ENCODE data around the gene PRMT5.
"Not testable (repeated sequence)": the region's sequence is repeated elsewhere in the genome, so short reads cannot be mapped to it uniquely, and the experiment has no call there.

PRMT5 gene

DNA sequence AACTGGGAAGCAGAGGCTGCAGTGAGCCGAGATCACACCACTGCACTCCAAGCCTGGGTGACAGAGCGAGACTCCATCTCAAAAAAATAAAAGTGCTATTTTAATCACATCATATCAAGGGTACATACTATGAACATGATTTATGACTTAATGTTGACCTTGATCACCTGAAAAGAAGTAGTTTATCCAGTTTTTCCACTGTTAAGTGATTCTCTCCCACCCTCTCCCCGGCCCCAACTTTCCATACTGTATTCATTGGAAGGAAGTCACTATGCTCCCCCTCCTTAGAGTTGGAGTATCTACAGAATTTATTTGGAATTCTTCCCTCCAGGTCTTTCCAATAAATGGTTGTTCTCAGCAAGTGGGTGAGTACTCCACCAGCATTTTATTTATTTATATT lies 3.0 kb upstream of the PRMT5 start:
- ATAC-seq: no peak

DNA sequence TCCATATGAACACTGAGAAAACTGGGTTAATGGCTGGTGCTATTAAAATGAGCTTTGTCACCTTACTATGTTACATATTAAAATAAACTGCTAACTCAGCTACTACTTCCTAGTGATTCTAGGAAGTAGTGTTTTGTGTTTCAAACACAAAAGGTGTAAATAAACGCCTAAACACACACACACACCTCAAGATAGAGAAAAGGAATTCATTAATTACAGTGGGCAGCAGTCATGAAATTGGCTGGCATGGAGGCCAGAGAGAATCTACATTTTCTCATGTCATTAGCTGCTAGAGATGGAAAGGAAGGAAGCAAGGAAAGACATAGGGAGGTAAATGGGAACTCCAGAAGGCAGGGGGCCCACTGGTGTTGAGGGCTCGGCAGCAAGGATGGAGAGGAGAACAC lies 787 bp upstream of the PRMT5 start:
- ATAC-seq: no peak

DNA sequence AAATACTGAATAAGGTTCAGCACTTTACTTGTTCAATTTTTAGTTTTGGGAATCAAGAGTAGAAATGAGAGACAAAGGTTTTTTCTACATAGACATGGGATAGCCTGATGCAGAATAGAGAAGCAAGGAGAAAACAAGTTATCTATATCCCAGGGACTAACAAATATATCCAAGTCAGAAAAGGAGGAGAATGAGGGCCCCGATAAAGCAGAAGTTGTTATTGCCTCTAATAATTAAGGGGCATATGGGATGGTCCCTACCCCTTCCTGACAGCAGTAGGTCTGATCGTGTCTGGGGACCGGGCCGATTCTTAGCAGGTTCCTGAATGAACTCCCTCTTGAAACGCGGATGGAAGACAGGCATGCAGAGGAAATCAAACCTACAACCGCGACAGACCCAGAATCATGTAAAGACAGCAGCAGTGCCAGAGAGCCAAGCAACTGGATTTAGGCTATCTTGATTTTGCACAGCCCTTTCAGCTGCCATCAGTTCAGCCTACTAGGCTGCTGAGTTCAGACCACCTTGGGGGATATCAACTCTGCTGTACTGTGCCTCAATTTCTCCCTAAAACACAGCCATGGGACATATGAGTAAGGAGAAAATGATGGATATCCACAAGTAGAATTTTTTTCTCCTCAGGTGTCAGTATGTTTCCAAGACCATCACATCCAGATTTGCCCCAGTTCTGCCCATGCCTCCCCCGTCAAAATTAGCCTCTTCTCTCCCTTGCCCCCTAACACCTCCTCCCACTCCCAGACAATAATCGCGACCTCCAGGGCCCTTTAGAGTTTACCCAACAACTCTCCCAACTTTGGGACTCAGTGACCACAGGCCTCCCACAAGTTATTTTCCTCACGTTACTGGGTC lies 706 bp downstream of the PRMT5 start:
- ATAC-seq: no peak

DNA sequence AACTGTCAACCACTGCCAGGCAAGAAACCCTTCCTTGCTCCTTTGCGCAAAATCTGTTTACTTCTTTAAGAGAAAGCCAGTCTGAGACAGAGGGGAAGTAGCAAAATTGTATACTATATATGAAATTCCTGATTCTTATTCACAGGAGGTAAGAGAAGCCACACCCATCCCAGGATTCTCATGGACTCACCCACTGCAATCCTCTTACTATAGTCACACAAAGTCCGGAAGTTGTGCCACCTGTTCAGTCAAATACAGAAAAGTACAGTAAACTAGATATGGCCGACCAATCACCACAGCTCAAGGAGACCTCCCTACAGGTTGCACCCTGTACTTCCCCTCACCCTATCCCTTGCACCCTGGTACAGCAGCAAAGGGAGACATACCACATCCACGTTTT lies 2.9 kb downstream of the PRMT5 start:
- no peak for ATAC-seq

DNA sequence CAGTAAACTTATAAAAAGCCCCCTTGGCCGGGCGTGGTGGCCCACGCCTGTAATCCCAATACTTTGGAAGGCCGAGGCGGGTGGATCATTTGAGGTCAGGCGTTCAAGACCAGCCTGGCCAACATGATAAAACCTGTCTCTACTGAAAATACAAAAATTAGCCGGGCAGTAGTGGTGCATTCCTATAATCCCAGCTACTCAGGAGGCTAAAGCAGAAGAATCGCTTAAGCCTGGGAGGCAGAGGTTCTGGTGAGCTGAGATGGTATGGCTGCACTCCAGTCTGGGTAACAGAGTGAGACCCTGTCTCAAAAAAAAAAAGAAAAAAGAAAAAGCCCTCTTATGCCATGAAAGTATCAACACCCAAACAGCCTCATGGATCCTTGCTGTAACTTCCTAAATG lies 3.7 kb downstream of the PRMT5 start:
- no peak for ATAC-seq

DNA sequence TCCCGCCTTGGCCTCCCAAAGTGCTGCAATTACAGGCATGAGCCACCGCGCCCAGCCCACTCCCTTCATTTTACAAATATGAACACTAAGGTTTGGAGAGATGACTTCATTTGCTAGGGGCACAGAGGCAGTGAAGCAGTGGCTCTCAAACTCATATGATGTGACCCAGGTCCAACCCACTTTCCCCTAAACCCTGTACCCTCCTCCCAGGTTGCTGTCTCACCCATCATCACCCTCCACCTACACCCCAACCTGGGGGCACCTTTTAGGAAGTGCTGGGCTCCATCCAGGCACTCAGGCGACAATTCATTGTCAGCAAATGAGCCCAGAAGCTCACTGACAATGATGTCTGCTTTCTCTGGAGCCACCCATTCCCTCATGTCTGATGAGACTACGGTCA lies 5.4 kb downstream of the PRMT5 start:
- no peak for ATAC-seq

DNA sequence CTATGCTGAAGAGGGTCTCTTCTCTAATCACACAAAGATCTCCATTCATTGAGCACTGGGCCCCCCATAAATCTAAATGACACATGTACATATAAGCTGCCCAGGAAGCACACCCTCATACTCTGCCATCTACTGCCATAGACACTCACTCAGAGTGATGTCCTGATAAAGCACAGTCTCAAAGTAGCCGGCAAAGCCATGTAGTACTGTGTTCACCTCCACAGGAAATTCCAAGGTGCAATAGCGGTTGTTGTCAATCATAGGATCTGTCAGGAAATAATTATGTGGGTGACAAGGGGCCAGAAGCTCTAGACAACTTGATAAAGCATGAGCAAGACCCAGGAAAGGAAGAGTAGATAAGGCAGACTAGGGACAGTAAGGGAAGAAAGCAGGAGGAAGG lies 6.9 kb downstream of the PRMT5 start:
- ATAC-seq: no peak

DNA sequence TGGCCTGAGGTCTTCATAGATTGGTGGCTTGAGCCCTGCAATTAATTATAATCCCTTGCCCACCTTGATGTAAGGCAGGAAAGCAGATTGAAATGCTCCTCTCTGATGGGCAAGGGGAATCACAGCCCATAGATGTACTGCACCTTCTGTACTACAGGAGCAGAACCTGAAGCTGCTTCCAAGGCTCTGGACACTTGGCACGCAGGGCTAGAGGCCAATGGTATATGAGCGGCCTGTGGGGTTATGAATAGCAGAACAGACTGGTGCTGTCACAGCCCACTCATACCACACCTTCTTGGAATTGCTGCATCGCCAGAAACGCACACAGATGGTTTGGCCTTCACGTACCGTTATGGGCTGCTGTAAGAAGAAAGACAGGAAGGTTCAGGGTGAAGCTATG lies 8.5 kb downstream of the PRMT5 start:
- no peak for ATAC-seq

DNA sequence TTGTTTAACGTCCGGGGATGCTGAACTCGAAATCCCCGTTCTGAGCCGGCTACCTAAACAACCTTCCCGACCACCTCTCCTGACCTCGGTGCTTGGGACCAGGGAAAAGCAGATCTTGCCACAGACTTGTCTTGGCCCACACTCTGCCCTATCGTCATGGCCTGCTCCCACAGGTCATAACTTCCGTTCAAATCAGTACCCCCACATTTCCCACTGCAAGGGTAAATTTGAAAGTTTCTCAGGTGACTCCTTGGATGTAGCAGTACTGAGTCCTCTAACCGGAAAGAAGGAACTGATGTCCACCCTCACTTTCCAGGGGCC lies 9.6 kb downstream of the PRMT5 start:
- peak in 1 of 2 donors; percentile 0 for ATAC-seq

DNA sequence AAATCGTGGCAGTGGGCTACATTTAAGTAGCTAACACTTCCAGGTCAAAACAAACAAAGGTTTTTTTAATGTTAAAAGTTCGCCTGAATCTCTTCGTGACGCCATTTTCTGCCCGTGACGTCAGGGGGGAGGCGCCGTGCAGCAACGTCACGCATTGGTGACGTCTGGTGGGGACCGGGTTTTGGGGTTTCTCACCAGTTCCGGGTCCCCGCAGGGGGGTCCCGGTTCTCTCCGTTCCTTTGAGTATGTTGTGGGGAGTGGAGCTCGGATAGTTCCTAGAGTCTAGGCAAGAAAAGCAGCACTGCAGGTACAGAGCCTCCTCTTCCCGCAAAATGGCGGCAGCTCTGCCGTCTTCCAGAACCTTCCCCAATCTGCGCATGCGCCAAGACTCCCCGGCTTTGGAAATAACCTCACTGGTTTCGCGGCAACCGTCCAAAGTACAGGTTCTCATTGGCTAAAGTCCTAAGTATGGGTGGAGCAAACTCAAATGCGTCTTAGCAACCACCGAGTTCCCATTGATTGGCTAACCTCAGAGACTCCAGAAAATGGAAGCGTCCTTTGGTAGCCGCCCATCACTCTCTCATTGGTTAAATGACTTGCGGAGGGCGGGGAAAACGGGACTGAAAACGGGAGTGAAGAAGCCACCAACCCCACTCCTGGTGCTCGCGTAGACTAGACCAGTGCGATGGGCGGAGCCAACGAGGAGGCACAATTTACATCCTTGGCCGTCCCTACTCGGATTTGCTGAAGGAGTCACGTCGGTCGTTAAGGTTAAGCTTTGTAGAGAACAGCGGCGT lies 10.2 kb downstream of the PRMT5 start, which contains the start of gene RBM23:
Gene RBM23 (minus strand): TSS at position 346 of the 797 bp plus-strand sequence.
- peak; percentile 95 to 96 for ATAC-seq

DNA sequence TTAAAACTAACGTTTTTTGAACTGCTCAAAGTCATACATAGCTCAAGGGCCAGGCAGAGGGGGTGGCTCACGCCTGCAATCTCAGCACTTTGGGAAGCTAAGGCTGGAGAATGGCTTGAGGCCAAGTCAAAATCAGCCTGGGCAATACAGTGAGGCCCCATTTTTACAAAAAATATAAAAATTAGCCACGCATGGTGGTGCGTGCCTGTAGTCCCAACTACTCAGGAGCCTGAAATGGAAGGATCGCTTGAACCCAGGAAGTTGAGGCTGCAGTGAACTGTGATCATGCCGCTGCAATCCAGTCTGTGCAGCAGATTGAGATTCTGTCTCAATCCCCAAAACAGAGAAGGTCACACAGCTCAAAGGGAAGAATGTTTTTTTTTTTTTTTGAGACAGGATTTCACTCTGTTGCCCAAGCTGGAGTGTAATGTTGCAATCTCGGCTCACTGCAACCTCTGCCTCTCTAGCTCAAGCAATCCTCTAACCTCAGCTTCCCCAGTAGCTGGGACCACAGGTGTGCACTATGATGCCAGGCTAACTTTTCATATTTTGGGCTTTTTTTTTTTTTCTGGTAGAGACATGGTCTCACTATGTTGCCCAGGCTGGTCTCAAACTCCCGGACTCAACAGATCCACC lies 13.2 kb downstream of the PRMT5 start:
- ATAC-seq: no peak

DNA sequence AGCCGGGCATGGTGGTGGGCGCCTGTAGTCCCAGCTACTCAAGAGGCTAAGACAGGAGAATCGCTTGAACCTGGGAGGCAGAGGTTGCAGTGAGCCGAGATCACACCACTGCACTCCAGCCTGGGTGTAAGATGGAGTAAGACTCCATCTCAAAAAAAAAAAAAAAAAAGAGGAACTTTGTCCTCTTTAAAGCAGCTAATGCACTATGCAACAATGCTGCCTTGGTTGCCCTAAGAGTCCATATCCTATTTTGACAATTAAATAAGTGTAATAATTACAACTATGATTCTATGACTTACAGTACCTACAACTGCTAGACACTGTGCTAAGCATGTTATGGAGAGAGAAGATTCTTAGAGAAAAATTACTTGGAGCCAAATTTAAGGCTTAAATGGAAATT lies 14.3 kb downstream of the PRMT5 start:
- not testable (repeated sequence) for ATAC-seq

DNA sequence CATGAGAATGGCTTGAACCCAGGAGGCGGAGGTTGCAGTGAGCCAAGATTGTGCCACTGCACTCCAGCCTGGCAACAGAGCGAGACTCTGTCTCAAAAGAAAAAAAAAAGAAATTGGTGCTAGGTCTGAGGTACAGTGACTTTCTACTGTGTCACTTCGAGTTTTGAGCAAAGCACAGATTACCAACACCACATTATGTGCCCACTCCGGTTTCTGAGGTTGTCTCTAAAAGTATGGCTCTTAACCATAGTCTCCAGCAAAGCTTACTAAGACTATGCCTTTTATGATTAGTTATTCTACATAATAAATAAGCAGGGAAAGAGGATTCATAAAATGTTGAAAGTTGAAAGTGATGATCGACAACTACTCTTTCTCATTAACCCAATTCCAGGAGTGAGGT lies 18.3 kb downstream of the PRMT5 start:
- ATAC-seq: no peak

DNA sequence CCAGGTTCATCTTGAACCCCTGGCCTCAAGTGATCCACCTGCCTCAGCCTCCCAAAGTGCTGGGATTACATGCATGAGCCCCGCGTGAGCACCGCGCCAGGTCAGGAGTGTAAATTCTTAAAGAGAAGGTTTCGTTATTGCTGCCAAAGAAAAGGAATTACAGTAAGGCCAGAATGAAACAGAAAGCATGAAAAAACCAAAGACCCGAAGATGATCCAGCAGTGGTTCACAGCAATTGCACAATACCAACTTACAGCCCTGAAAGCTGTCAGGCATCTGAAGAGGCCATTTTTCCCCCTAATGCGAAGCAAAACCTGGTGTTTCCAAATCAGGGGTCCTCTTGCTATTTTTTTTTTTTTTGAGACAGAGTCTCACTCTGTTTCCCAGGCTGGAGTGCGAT lies 20.6 kb downstream of the PRMT5 start:
- no peak for ATAC-seq

DNA sequence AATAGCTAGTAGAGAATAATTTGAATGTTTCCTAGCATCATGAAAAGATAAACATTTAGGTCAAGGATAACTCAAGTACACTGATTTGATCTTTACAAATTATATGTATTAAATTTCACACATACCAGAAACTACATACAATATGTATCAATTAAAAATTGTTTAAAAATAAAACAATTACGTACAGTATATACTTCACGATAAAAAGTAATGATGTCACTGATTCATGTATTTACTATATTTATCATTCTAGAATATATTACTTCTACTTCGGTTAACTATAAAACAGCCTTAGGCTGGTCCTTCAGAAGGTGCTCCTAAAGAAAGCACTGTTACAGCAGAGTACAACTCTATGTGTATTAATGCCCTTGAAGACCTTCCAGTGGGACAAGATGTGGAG lies 21.7 kb downstream of the PRMT5 start:
- no peak for ATAC-seq

DNA sequence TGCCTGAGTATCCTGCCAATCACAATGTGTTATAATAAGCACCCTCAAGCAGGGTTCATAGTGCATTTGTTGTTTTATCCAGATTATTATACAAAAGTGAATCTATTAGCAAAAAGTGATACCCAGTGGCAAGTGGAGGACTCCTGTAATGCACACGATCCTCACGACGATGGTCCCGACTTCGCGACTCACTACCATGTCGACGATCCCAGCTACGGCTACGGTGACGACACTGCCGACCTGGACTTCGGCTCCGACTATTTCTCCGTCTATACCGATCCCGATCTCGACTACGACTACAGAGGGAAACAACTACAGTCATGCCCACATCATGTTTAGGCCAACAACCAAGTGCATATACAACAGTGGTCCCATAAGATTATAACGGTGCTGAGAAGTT lies 23.1 kb downstream of the PRMT5 start:
- ATAC-seq: no peak

DNA sequence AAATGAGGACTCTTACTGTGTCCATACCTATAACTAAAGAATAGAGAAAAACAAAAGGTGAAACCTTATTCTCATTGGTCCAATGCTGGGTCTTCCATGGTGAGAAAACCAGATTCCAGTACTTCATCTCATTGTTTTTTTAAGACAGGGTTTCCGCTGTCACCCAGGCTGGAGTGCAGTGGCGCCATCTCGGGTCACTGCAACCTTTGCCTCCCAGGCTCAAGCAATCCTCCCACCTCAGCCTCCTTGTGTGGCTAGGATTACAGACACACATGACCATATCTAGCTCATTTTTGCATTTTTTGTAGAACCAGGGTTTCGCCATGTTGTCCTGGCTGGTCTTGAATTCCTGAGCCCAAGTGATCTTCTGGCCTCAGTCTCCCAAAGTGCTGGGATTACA lies 23.5 kb downstream of the PRMT5 start:
- no peak for ATAC-seq

DNA sequence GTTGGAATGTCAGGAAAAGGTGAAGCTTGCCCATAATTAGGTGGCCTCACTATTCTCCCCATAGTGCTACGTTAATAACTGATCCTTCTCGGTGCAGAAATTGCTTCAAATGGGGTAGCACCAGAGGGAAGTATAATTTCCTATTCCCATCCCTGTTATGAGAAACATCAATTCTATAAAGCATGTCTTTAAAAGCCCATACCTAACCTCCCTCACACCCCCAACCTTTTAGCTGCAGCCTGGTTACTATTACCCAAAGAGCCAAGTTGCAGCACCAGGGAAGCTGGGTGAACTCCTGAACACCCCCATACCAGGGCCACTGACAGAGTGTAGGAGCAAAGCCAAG lies 25.5 kb downstream of the PRMT5 start:
- ATAC-seq: no peak

DNA sequence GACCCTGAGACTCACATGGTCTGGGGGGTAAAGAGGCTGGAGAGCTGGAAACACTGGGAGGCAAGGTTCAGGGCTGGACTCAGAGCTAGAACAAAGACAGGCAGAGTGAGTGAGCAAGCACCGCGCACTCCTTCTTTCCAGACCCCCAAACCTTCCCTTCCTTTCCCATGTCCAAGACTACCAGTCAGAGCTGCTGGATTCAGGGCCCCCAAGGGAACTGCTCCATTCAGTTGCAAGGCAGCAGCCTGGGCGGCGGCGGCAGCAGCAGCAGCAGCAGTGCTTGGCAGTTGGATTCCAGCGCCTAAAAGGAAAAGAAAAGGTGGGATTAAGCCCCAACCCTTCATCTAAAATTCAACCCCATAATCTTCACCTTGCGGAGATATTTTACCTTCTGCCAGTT lies 27.4 kb downstream of the PRMT5 start:
- ATAC-seq: no peak

DNA sequence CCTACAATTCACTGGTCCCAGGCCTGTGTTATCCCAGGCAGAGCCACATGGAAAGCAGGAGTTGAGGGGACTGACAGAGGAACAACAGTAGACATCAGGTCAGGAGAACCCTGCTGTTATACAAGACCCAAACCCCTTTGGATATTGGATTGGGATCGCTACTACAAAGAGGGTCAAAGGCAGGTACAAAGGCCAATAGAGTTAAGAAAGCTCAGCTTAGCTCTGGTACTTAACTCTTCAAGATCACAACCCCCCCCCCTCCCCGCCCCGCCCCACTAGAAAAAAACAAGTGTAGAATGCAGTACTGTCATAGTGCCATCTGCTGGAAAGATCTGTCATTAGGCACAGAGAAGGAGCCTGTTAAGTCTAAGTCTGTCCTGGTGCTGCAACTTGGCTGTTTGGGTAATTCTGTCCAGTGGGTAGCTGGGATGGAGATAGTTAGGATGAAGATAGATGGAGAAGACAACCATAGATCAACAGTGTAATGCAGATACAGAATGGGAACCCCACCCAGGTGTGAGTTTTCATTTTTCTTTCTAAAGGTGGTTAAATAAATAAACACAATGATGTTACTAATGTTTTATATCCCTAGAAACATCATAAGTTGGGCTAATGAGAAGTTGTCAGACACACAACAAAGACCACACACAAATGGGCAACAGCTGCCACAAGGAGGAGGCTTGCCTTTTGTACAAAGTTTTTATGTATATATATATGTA lies 28.9 kb downstream of the PRMT5 start:
- peak; percentile 42 to 46 for ATAC-seq

DNA sequence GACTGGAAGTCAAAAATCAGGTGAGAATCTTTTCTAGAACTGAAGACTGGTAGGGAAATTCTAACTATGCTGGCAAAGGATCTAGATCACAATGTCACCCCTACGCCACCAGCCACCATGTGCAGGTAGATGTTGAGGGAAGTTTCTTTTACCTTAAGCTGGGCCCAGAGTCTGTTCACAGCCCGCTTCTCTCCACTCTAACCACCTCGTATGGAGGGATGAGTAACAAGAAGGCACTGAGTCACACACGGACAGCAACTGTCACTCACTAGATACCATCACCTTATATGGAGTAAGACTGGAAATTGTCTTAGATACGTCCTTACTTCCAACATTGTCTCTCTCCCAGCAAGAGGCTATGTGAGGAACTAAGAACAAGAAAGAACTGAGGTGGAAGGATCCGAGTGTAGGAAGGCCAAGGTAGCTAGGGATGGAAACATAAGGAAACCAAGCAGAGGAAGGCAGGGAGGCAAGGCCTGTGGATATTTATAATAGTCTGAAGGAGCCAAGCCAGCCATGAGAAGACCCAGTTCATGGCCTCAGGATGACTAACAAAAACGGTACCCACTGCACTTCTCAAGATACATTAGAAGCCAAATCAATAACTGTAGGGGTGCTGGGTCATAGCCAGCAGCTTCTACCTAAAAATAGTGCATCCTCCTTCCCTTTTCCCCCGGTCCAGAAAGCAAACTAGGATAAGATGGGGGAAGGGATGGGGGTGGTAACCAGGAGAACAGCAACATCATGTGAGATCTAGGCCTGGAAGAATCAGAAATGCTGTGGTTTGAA lies 30.7 kb downstream of the PRMT5 start:
- peak; percentile 97 for ATAC-seq

DNA sequence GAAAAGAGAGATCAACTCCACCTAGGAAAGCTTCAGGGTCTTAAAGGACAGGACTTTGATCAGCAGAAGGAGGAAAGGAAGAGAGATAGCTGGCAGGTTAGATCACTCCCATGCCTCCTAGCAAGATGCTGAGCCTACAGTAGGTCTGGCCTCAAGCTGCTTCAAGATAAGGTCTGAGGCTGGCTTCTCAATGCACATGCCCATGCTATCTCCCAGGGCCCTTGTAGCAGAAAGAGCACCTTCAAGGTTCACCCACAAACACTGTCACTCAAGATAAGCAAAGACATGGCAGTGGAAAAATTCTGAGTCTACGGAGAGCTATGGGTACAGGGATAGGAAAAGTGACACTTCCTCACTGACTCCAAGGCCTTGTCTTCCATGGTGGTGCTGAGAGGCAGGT lies 31.8 kb downstream of the PRMT5 start:
- ATAC-seq: no peak
